Skin epidermis (tissue), 12 donors: ENCODE results near the gene DLGAP5.

Experiments used
- H3K27ac ChIP-seq, 21 experiments: fragments of 200-600 bp; sonication (generic) in 11 of 21; one replicate each; pipeline ENCODE4 v1.5.0; 2020; ENCODE audit warnings: mild to moderate bottlenecking in 3 of 21, inconsistent platforms in 2 of 21, moderate library complexity in 2 of 21
- H3K4me3 ChIP-seq, 7 experiments: fragments of 200-600 bp; sonication (generic) in 2 of 7; one replicate each; pipeline ENCODE4 v1.5.0; 2020; ENCODE audit warnings: inconsistent platforms in 2 of 7, mild to moderate bottlenecking in 2 of 7, moderate library complexity in 1 of 7

DLGAP5 gene, protein sequence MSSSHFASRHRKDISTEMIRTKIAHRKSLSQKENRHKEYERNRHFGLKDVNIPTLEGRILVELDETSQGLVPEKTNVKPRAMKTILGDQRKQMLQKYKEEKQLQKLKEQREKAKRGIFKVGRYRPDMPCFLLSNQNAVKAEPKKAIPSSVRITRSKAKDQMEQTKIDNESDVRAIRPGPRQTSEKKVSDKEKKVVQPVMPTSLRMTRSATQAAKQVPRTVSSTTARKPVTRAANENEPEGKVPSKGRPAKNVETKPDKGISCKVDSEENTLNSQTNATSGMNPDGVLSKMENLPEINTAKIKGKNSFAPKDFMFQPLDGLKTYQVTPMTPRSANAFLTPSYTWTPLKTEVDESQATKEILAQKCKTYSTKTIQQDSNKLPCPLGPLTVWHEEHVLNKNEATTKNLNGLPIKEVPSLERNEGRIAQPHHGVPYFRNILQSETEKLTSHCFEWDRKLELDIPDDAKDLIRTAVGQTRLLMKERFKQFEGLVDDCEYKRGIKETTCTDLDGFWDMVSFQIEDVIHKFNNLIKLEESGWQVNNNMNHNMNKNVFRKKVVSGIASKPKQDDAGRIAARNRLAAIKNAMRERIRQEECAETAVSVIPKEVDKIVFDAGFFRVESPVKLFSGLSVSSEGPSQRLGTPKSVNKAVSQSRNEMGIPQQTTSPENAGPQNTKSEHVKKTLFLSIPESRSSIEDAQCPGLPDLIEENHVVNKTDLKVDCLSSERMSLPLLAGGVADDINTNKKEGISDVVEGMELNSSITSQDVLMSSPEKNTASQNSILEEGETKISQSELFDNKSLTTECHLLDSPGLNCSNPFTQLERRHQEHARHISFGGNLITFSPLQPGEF

DNA sequence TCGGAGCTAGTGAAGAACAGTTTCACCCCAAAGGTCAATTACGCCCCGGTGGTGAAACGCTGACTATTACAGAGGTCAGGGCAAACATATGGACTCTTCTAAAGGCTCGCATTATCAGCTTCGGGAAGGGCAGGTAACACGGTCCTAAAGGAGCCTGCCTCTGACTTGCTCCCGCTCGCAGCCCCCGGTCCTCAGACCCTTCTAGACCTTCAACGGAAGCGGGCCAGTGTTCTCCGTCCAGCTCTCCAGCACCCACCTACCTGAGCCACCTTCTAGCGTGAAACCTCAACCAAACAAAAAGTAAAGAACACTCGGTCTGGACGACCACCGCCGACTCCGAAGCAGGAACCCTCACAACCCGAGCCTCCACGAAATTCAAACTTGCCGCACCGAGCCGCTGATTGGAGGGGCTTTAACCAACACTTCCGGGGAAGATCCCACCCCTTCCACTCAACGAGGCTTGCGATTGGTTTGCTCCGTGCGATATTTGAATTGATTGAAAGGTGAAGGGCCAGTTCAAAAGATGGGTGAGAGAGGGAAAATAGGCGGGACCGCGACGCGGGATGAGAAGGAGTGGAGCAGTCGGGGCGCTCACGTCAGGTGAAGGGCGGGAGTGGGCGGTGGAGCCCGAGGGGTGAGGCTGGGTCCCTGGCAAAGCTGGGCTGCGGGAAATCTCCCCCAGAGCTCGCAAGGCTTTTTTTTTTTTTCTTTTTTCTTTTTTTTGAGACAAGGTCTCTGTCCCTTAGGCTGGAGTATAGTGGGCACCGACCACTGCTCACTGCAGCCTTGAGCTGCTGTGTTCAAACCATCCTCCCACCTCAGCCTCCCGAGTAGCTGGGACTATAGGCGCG lies at the start of gene DLGAP5:
TSS of gene DLGAP5 (minus strand) at position 383 of the 851 bp plus-strand sequence. CDS start 2,406 bp downstream, outside the sequence.
- Histone ChIP-seq H3K27ac (peak within 1 kb of the TSS in 19 of 21 experiments; percentile 20 to 81 (median 46)), H3K4me3 (peak within 1 kb of the TSS; percentile 39 to 70 (median 57))

- H3K27ac ChIP-seq, result no peak overlapping the region
- no peak overlapping the region for H3K4me3 ChIP-seq
Measured at GRCh38 chr14:55240526-55241178, 49.3 kb upstream of the DLGAP5 start.

GRCh38 chr14:55239320-55239719 lies 47.9 kb upstream of the DLGAP5 start:
- H3K27ac ChIP-seq, result no peak overlapping the region
- H3K4me3 ChIP-seq, result no peak overlapping the region

DNA sequence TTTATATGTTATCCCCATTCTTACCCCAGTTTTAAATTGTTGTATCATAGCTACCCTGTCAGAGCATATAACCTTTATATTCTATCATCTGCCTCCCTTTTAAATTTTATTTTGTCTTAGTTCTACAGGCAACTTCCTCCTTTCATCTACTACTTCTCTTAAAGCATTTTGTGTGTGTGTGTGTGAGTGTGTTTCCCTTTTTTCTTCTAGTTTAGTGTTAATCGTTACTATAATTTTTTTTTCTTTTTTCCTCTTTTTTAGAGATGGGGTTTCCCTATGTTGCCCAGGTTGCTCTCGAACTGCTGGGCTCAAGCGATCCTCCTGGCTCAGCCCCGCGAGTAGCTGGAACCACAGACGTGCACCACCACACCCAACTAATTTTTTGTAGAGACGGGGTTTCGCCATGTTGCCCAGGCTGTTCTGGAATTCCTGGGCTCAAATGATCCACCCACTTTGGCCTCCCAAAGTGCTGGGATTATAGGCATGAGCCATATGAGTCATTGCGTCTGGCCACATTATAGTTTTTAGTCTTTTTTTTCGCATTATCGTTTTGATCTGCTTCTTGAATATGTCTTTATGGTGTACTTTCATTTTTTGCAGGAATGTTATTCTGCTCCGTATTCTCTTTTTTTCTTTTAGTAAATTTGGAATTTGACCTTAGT lies 46.8 kb upstream of the DLGAP5 start:
- H3K27ac ChIP-seq, result no peak overlapping the region

GRCh38 chr14:55233591-55233990 lies 42.2 kb upstream of the DLGAP5 start:
- no peak overlapping the region for H3K27ac ChIP-seq
- H3K4me3 ChIP-seq, result no peak overlapping the region

More for the DNA sequence above, 46.8 kb upstream of the DLGAP5 start:
- no peak overlapping the region for H3K4me3 ChIP-seq

- H3K27ac ChIP-seq, result no peak overlapping the region
Measured at GRCh38 chr14:55228261-55228660, 36.9 kb upstream of the DLGAP5 start.

DNA sequence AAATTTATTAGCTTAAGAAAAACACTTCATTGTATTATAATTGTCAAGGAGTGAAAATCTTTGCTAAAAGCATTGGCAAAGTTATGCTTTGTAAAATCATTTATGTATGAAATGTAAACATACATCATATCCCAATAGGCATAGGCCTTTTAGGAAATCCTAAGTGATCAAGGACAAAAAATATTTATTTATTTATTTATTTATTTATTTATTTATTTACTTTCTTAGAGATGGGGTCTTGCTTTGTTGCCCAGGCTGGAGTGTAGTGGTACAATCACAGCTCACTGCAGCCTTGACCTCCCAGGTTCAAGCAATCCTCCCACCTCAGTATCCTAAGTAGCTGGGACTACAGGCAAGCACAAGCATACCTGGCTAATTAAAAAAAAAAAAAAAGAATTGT lies 32.0 kb upstream of the DLGAP5 start:
- H3K4me3 ChIP-seq, result no peak overlapping the region
- no peak overlapping the region for H3K27ac ChIP-seq

More at GRCh38 chr14:55228261-55228660, 36.9 kb upstream of the DLGAP5 start:
- no peak overlapping the region for H3K4me3 ChIP-seq

DNA sequence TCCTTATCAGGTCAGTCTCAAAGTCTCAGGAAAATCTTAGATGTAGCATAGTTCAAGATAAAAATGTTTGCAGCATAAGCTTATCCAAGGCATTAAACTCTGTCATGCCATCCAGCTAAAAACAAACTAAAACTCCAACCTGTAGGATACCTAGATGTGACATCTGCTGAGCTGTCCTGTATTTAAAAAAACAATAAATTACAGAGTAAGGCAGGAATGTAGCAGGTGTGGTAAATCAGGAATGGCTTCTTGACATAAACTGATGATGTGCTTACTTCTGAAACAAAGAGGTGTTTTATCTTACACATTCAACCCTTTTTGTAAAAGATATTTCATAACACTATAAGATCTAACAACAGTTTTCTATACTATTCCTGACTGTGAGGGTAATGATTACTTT lies 30.6 kb upstream of the DLGAP5 start:
- peak overlapping the region in 1 of 21 experiments; percentile 7 for H3K27ac ChIP-seq
- H3K4me3 ChIP-seq, result no peak overlapping the region

- Histone ChIP-seq H3K27ac (peak overlapping the region in 1 of 21 experiments; percentile 7), H3K4me3 (no peak overlapping the region)
Measured at GRCh38 chr14:55221186-55221585, 29.8 kb upstream of the DLGAP5 start.

DNA sequence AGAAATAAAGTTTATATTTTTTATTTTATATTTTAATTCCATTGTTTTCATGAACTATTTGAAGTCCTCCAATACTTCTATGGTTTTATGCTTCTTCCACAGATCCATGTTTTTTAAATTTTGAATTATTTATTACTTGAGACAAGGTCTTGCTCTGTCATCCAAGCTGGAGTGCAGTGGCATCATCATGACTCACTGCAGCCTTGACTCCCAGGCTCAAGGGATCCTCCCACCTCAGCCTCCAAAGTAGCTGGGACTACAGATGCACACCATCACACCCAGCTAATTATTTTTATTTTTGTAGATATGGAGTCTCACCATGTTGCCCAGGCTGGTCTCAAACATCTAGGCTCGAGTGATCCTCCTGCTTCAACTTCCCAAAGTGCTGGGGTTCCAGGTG lies 28.8 kb upstream of the DLGAP5 start:
- no peak overlapping the region for H3K4me3 ChIP-seq
- H3K27ac ChIP-seq, result no peak overlapping the region

- H3K4me3 ChIP-seq, result no peak overlapping the region
- H3K27ac ChIP-seq, result no peak overlapping the region
Measured at GRCh38 chr14:55212634-55213033, 21.2 kb upstream of the DLGAP5 start.

GRCh38 chr14:55207832-55208231 lies 16.4 kb upstream of the DLGAP5 start:
- Histone ChIP-seq H3K27ac (no peak overlapping the region), H3K4me3 (no peak overlapping the region)

DNA sequence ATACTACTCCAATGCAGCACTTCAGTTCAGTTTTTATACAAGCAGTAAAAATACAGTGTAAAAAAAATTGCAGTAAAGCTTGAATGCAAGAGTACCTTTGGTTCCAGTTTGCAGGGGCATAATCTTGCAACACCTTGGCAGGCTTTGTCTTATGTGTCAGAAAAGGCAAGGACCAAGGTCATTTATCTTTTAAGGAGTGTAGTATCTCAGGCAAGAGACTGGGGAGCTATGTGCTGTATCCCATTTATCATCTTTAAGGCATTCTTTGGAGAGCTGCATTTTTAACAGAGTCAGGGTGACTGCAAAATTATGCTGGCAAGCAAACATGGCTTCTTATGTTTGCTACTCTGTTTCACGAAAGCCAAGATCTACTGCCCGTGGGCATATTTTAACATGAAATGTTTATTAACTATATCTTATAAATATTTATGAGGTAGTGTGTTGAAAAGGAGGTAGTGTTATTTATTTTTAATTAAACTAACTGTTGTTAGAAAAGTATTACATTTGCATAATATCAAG lies 14.8 kb upstream of the DLGAP5 start:
- H3K27ac ChIP-seq, result no peak overlapping the region
- no peak overlapping the region for H3K4me3 ChIP-seq

- Histone ChIP-seq H3K4me3 (no peak overlapping the region), H3K27ac (no peak overlapping the region)
Measured at GRCh38 chr14:55201219-55202101, 10.1 kb upstream of the DLGAP5 start.

DNA sequence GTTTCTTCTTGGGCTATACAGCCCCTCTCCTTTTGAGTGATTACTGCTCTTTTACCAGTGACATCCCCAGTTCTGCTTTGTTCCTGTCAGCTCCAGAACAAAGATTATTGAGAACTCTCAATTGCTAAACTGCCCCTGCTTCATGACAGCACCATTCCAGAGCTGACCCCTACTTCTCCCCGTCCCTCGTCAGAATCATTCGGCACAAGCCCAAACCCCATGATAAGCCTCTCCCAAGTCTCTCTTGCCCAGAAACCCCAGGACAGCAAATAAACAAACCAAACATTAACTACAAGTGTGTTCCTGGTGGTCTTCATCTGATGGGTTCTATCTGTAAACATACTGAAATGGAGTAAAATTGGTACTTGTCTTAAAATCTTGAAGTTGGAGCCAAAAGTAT lies 9.3 kb upstream of the DLGAP5 start:
- H3K4me3 ChIP-seq, result no peak overlapping the region
- no peak overlapping the region for H3K27ac ChIP-seq

DNA sequence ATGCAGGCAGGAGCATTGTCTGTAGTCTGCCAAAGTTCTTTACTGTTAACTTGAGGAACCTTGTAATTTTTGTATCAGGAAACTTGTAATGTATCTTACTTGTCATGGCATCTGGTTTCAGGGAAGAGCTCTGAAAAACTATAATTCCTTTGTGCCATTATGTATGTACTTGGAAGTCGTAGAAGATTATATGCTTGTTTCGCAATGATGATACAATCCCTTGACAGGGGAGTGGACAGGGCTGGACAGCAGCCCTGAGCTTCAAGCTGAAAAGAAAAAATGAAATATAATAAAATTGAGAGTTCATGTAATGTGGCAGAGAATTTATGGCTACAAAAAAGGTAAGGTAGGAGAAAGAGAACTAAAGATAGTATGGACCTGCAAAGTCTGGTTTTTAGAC lies 7.4 kb upstream of the DLGAP5 start:
- H3K4me3 ChIP-seq, result no peak overlapping the region
- H3K27ac ChIP-seq, result no peak overlapping the region

GRCh38 chr14:55194656-55195355 lies 3.4 kb upstream of the DLGAP5 start:
- Histone ChIP-seq H3K4me3 (no peak overlapping the region), H3K27ac (no peak overlapping the region)
